T-helper 22 cell (primary cell): ENCODE results near the gene CTH.
"Not testable (repeated sequence)": the region's sequence is repeated elsewhere in the genome, so short reads cannot be mapped to it uniquely, and the experiment has no call there.

Source experiments
- DNase-seq: peaks from one replicate; pipeline ENCODE4 v3.0.0-alpha.2; 2020; ENCODE audit warnings: low read depth

Gene CTH

GRCh38 chr1:70455291-70455690, 44.2 kb downstream of the CTH start:
- DNase-seq, result no peak

GRCh38 chr1:70458131-70458530, 47.1 kb downstream of the CTH start:
- no peak for DNase-seq

- no peak for DNase-seq
Observed at GRCh38 chr1:70459496-70460225, 48.6 kb downstream of the CTH start.

GRCh38 chr1:70460740-70461713, 50.0 kb downstream of the CTH start:
- not testable (repeated sequence) for DNase-seq

- no peak for DNase-seq
Observed at GRCh38 chr1:70462611-70463010, 51.5 kb downstream of the CTH start.

- no peak for DNase-seq
Observed at GRCh38 chr1:70465911-70466310, 54.8 kb downstream of the CTH start.

- DNase-seq, result no peak
Observed at GRCh38 chr1:70467531-70467930, 56.5 kb downstream of the CTH start.

- DNase-seq, result no peak
Observed at GRCh38 chr1:70468180-70468579, 57.1 kb downstream of the CTH start.

- DNase-seq, result not testable (repeated sequence)
Observed at GRCh38 chr1:70469184-70469583, 58.1 kb downstream of the CTH start.

GRCh38 chr1:70475023-70475422, 64.0 kb downstream of the CTH start:
- no peak for DNase-seq

- DNase-seq, result no peak
Observed at GRCh38 chr1:70477090-70477489, 66.0 kb downstream of the CTH start.

- DNase-seq, result not testable (repeated sequence)
Observed at GRCh38 chr1:70477905-70478304, 66.8 kb downstream of the CTH start.

- DNase-seq, result no peak
Observed at GRCh38 chr1:70483342-70483741, 72.3 kb downstream of the CTH start.

- no peak for DNase-seq
Observed at GRCh38 chr1:70485624-70486023, 74.6 kb downstream of the CTH start.

- DNase-seq, result no peak
Observed at GRCh38 chr1:70486676-70487458, 75.8 kb downstream of the CTH start.

GRCh38 chr1:70487459-70487815, 76.4 kb downstream of the CTH start:
- DNase-seq, result no peak

- no peak for DNase-seq
Observed at GRCh38 chr1:70487910-70488665, 77.0 kb downstream of the CTH start.
